Mammary epithelial cell (primary cell): ENCODE measurements around the gene NKD1.

Source experiments
- EZH2 ChIP-seq: IDR thresholded peaks from 2 replicates; pipeline ENCODE4 v1.6.1; 2012; ENCODE audit warnings: low read length, inconsistent platforms, borderline replicate concordance
- TF ChIP-seq, protein P1 (sequence below), 2 donors: IDR thresholded peaks in 1 of 2; conservative IDR thresholded peaks in 1 of 2; 2 replicates each; pipeline ENCODE4 v1.5.1; 2011 to 2012; ENCODE audit warnings: inconsistent platforms in 2 of 2, low read length in 2 of 2, mild to moderate bottlenecking in 2 of 2, control low read depth in 1 of 2, low read depth in 1 of 2; ENCODE audit not compliant: insufficient read depth in 1 of 2; ENCODE audit errors: extremely low read depth in 1 of 2

DNA sequence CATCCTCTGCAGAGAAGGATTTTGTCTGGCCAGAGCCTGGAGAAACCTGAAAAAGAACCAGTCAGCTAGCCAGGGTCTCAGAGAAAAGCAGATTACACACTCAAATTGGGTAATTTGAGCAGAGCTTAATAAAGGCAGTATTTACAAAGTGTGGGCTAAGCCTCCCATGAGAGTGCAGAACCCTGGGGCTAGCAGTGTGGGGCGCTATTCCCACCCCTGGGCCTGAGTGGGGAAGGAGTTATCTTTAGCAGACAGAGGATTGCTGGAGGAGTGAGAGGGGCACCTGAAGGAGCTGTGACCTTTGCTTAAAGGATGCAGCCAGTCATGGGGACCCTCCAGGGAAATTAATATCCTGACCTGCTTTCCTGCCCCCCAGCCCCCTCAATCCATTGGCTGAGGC is 86.8 kb downstream of the NKD1 start:
- TF ChIP-seq, protein P1, sequence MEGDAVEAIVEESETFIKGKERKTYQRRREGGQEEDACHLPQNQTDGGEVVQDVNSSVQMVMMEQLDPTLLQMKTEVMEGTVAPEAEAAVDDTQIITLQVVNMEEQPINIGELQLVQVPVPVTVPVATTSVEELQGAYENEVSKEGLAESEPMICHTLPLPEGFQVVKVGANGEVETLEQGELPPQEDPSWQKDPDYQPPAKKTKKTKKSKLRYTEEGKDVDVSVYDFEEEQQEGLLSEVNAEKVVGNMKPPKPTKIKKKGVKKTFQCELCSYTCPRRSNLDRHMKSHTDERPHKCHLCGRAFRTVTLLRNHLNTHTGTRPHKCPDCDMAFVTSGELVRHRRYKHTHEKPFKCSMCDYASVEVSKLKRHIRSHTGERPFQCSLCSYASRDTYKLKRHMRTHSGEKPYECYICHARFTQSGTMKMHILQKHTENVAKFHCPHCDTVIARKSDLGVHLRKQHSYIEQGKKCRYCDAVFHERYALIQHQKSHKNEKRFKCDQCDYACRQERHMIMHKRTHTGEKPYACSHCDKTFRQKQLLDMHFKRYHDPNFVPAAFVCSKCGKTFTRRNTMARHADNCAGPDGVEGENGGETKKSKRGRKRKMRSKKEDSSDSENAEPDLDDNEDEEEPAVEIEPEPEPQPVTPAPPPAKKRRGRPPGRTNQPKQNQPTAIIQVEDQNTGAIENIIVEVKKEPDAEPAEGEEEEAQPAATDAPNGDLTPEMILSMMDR (conservative IDR thresholded peaks at IDR 0.05 in 1 of 2, IDR thresholded peaks at IDR 0.05 in 1 of 2; ENCODE audit: extremely low read depth in 1 of 2, insufficient read depth in 1 of 2, low read depth in 1 of 2, low read length in 2 of 2) = no peak
- TF ChIP-seq EZH2 = no peak
